Keratinocyte (primary cell): ENCODE data around the gene DCAF17.

Source experiments
- EZH2 ChIP-seq: IDR thresholded peaks from one replicate; pipeline ENCODE4 v1.6.1; 2012; ENCODE audit warnings: inconsistent platforms, mild to moderate bottlenecking, low read length, moderate library complexity
- TF ChIP-seq, protein P1 (sequence below), 3 experiments: IDR thresholded peaks in 1 of 3; conservative IDR thresholded peaks in 1 of 3; optimal IDR thresholded peaks in 1 of 3; 2 replicates in 2 of 3; 3 replicates in 1 of 3; pipeline versions ENCODE3 to v1.5.1; 2011; ENCODE audit warnings: low read length in 3 of 3, mild to moderate bottlenecking in 3 of 3, moderate library complexity in 2 of 3, control low read depth in 1 of 3, inconsistent platforms in 1 of 3; ENCODE audit not compliant: insufficient read depth in 2 of 3; ENCODE audit errors: extremely low read depth in 1 of 3

DNA sequence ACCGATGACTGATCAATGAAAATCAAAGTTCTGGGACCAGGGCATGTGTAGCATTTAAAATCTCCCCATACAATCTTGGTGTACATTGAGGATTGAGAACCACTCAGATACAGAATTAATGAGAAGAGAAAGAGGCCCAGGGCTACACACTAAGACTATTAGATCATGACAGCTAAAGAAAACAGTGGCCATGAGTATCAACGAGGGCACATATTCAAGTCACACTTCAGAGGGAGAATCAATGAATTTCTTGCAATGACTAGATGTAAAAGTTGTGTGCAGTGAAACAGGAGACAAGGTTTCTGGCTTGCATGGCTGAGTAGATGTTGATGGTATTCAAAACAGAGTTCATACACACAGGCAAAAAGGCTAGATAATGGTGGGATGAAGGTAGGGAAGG, 29.3 kb upstream of the DCAF17 start:
- TF ChIP-seq, protein P1, sequence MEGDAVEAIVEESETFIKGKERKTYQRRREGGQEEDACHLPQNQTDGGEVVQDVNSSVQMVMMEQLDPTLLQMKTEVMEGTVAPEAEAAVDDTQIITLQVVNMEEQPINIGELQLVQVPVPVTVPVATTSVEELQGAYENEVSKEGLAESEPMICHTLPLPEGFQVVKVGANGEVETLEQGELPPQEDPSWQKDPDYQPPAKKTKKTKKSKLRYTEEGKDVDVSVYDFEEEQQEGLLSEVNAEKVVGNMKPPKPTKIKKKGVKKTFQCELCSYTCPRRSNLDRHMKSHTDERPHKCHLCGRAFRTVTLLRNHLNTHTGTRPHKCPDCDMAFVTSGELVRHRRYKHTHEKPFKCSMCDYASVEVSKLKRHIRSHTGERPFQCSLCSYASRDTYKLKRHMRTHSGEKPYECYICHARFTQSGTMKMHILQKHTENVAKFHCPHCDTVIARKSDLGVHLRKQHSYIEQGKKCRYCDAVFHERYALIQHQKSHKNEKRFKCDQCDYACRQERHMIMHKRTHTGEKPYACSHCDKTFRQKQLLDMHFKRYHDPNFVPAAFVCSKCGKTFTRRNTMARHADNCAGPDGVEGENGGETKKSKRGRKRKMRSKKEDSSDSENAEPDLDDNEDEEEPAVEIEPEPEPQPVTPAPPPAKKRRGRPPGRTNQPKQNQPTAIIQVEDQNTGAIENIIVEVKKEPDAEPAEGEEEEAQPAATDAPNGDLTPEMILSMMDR (optimal IDR thresholded peaks at IDR 0.05 in 1 of 3, IDR thresholded peaks at IDR 0.05 in 1 of 3, conservative IDR thresholded peaks at IDR 0.05 in 1 of 3; ENCODE audit: extremely low read depth in 1 of 3, insufficient read depth in 2 of 3, low read length in 3 of 3): no peak
- TF ChIP-seq EZH2: no peak
